ENCODE data around the gene LRRC2.
"Not testable (repeated sequence)": the region's sequence is repeated elsewhere in the genome, so short reads cannot be mapped to it uniquely, and the experiment has no call there.

DNA sequence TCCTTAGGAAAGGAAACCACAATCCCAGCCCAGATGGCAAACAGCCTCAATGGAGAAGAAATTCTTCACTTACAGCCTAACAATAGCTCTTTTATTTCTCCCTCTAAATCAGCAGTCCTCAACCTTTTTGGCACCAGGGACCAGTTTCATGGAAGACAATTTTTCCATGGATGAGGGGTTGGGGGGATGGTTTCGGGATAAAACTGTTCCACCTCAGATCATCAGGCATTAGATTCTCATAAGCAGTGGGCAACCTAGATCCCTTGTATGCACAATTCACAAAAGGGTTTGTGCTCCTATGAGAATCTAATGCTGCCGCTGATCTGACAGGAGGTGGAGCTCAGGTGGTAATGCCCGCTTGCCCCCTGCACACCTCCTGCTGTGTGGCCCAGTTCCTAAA is 17.5 kb downstream of the LRRC2 start:
- TF ChIP-seq, protein P1, sequence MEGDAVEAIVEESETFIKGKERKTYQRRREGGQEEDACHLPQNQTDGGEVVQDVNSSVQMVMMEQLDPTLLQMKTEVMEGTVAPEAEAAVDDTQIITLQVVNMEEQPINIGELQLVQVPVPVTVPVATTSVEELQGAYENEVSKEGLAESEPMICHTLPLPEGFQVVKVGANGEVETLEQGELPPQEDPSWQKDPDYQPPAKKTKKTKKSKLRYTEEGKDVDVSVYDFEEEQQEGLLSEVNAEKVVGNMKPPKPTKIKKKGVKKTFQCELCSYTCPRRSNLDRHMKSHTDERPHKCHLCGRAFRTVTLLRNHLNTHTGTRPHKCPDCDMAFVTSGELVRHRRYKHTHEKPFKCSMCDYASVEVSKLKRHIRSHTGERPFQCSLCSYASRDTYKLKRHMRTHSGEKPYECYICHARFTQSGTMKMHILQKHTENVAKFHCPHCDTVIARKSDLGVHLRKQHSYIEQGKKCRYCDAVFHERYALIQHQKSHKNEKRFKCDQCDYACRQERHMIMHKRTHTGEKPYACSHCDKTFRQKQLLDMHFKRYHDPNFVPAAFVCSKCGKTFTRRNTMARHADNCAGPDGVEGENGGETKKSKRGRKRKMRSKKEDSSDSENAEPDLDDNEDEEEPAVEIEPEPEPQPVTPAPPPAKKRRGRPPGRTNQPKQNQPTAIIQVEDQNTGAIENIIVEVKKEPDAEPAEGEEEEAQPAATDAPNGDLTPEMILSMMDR (IDR thresholded peaks at IDR 0.05; ENCODE audit: borderline replicate concordance, extremely low read depth, low read length, poor library complexity, severe bottlenecking): not testable (repeated sequence)
- not testable (repeated sequence) for TF ChIP-seq EZH2 (IDR thresholded peaks at IDR 0.05; ENCODE audit: borderline replicate concordance, low read depth, low read length, severe bottlenecking)

All from DND-41 (cell line).